Measurements from ENCODE around the gene MARK3. TPM values are rescaled to one million over a fixed set of nuclear protein-coding genes. Genes with fewer than 3 reads are reported as not detected.

Gene MARK3
- total and polyA plus RNA-seq, 2 of the 13 experiments (the other 11 are each of a cell fraction or from before 2014, with no cell fraction given): 47.7 to 56.6 TPM

GRCh38 chr14:103549361-103550311 lies 164.4 kb downstream of the MARK3 start:
- no peaks in the 10 kb centered on the region for H4K20me1 ChIP-seq (ENCODE audit: insufficient read depth, low read length)
- DNase-seq (ENCODE audit: low spot score) (peak; percentile 89), FAIRE-seq (peak; percentile 66), ATAC-seq (peak; percentile 93)
- H2AFZ ChIP-seq (ENCODE audit: low read length): no peak overlapping the region
- in situ Hi-C loops (cut with HindIII; ENCODE audit: extremely low pct_ligation_motif_present, low pct_unique_long_range_greater_than_20kb): loop anchor here (5.0 kb wide), 1 partner anchor 47 kb away; no protein-coding TSS in a partner anchor
- peak overlapping the region; percentile 85 for H3K4me2 ChIP-seq (ENCODE audit: low read depth, low read length)
- intact Hi-C loops (cut with micrococcal nuclease; ENCODE audit: unreplicated experiment): no loop called here
- H3K79me2 ChIP-seq (ENCODE audit: insufficient read depth, low read length): no peaks in the 10 kb centered on the region
- peak overlapping the region in 2 of 3 experiments; percentile 34 to 65; a peak in 4 of 6 replicates for H3K4me3 ChIP-seq (replicated peaks in 1 of 3; ENCODE audit: insufficient read depth in 1 of 3, low read depth in 2 of 3, low read length in 3 of 3)
- H3K27me3 ChIP-seq (ENCODE audit: control insufficient read depth in 1 of 2, insufficient read depth in 2 of 2, low read length in 2 of 2): no peaks in the 10 kb centered on the region
- no TSS peak for BruUV-seq (replicated peaks)
- H3K9ac ChIP-seq (ENCODE audit: insufficient read depth, low read depth, low read length): peak overlapping the region; percentile 58
- ChIA-PET CTCF (ENCODE audit: low intra/inter-chr PET ratio, low total read pairs) (interaction anchor here (0.6 to 1.6 kb wide), 3 partner anchors 31 to 50 kb away, joined by 3 to 6 read pairs (median 6); no protein-coding TSS in a partner anchor), POLR2A (interaction anchor here (1.0 to 3.0 kb wide), 5 partner anchors 10 to 27 kb away, joined by 3 to 21 read pairs (median 6); partner anchors contain the start of genes BAG5, CKB and TRMT61A)
- H3K27ac ChIP-seq (ENCODE audit: extremely low read length, insufficient read depth, low read length): peak overlapping the region; percentile 59
- peaks cover 21% of the 10 kb centered on the region for H3K4me1 ChIP-seq (ENCODE audit: insufficient read depth, low read length)
- no peaks in the 10 kb centered on the region for H3K36me3 ChIP-seq (replicated peaks in 1 of 2; ENCODE audit: control insufficient read depth in 1 of 2, insufficient read depth in 2 of 2, low read length in 2 of 2)
- H3K9me3 ChIP-seq (ENCODE audit: low read length): no peaks in the 10 kb centered on the region
- whole genome bisulfite sequencing (ENCODE audit: low lambda C conversion rate): 54% methylated on average over 18 of the region's 30 CpGs
- no peak for TF ChIP-seq ADNP (CRISPR knock-in tag; IDR thresholded peaks at IDR 0.05)
- TF ChIP-seq NONO (IDR thresholded peaks at IDR 0.05): no peak
- peak; percentile 69 for TF ChIP-seq NONO (CRISPR knock-in tag; conservative IDR thresholded peaks at IDR 0.05)
- no peak for TF ChIP-seq DDIT3 (CRISPR knock-in tag; IDR thresholded peaks at IDR 0.05)
- no peak for TF ChIP-seq ZIK1 (CRISPR knock-in tag; IDR thresholded peaks at IDR 0.05; ENCODE audit: borderline replicate concordance, low read depth)
- TF ChIP-seq PAF1 (CRISPR knock-in tag; IDR thresholded peaks at IDR 0.05): no peak
- peak; percentile 70; the same call in 1 of the 2 replicates for TF ChIP-seq ZNF296 (CRISPR knock-in tag; conservative IDR thresholded peaks at IDR 0.05)
- peak; percentile 31; the same call in 1 of the 2 replicates for TF ChIP-seq THAP9 (CRISPR knock-in tag; IDR thresholded peaks at IDR 0.05; ENCODE audit: borderline replicate concordance)
- peak; percentile 72; the same call in 1 of the 2 replicates for TF ChIP-seq ZMYM3 (CRISPR knock-in tag; IDR thresholded peaks at IDR 0.05)
- peak; percentile 46; the same call in 1 of the 2 replicates for TF ChIP-seq SPEN (CRISPR knock-in tag; IDR thresholded peaks at IDR 0.05; ENCODE audit: low read depth)
- no peak for TF ChIP-seq ZNF142 (CRISPR knock-in tag; IDR thresholded peaks at IDR 0.05)
- no peak for TF ChIP-seq ZNF260 (CRISPR knock-in tag; IDR thresholded peaks at IDR 0.05; ENCODE audit: borderline replicate concordance, low read depth)
- TF ChIP-seq IRX3 (CRISPR knock-in tag; IDR thresholded peaks at IDR 0.05; ENCODE audit: borderline replicate concordance, low read depth): no peak
